Measurements from ENCODE around the gene FCHSD2.
"Not testable (repeated sequence)": the region's sequence is repeated elsewhere in the genome, so short reads cannot be mapped to it uniquely, and the experiment has no call there.

- TF ChIP-seq MAX (IDR thresholded peaks at IDR 0.05; ENCODE audit: low read depth, low read length); MYC (IDR thresholded peaks at IDR 0.05; ENCODE audit: low read depth, low read length); POLR2A (IDR thresholded peaks at IDR 0.05; ENCODE audit: extremely low read depth, insufficient read length): not testable (repeated sequence)
- TF ChIP-seq, protein P1, sequence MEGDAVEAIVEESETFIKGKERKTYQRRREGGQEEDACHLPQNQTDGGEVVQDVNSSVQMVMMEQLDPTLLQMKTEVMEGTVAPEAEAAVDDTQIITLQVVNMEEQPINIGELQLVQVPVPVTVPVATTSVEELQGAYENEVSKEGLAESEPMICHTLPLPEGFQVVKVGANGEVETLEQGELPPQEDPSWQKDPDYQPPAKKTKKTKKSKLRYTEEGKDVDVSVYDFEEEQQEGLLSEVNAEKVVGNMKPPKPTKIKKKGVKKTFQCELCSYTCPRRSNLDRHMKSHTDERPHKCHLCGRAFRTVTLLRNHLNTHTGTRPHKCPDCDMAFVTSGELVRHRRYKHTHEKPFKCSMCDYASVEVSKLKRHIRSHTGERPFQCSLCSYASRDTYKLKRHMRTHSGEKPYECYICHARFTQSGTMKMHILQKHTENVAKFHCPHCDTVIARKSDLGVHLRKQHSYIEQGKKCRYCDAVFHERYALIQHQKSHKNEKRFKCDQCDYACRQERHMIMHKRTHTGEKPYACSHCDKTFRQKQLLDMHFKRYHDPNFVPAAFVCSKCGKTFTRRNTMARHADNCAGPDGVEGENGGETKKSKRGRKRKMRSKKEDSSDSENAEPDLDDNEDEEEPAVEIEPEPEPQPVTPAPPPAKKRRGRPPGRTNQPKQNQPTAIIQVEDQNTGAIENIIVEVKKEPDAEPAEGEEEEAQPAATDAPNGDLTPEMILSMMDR (IDR thresholded peaks at IDR 0.05; ENCODE audit: low read depth, low read length): not testable (repeated sequence)
Measured at GRCh38 chr11:72806378-72806777, 335.7 kb downstream of the FCHSD2 start.

Data from NB4 (cell line).